GM12878 (cell line): ENCODE data around the gene DIP2A. TPM values are rescaled to one million over a fixed set of nuclear protein-coding genes. Genes with fewer than 3 reads are reported as not detected.

Experiments used
- ATF3 ChIP-seq: IDR thresholded peaks from 2 replicates; pipeline ENCODE4 v1.6.1; 2011; ENCODE audit warnings: low read depth, mild to moderate bottlenecking, low read length, moderate library complexity, borderline replicate concordance; ENCODE audit errors: extremely low read depth
- CEBPZ ChIP-seq: fragments of 150-350 bp; IDR thresholded peaks from 2 replicates; pipeline ENCODE4 v1.6.1; 2016; ENCODE audit warnings: low read depth, low read length
- DPF2 ChIP-seq: fragments of 450-650 bp; IDR thresholded peaks from 2 replicates; pipeline ENCODE4 v1.6.1; 2017; ENCODE audit warnings: mild to moderate bottlenecking
- ETV6 ChIP-seq, 2 experiments: fragments of 450-650 bp in 1 of 2; IDR thresholded peaks in 1 of 2; conservative IDR thresholded peaks in 1 of 2; 2 replicates each; pipeline ENCODE4 v1.6.1; 2014; ENCODE audit warnings: antibody characterized with exemption in 1 of 2, borderline replicate concordance in 1 of 2, low read depth in 1 of 2, mild to moderate bottlenecking in 1 of 2, moderate library complexity in 1 of 2
- NBN ChIP-seq: fragments of 450-650 bp; IDR thresholded peaks from 2 replicates; pipeline ENCODE4 v1.6.1; 2016
- NRF1 ChIP-seq: conservative IDR thresholded peaks from 2 replicates; pipeline ENCODE4 v1.6.1; 2011; ENCODE audit warnings: mild to moderate bottlenecking, low read depth, low read length, improper control_type of control experiment
- RCOR1 ChIP-seq: conservative IDR thresholded peaks from 2 replicates; pipeline ENCODE4 v1.6.1; 2012; ENCODE audit warnings: low read depth, low read length, improper control_type of control experiment
- polyA plus RNA-seq, 11 experiments: library from polyadenylated mRNA; depleted of rRNA in 4 of 11; unstranded in 6 of 11; stranded (reverse) in 5 of 11; fragments of >200 nt; fragmentation: Nextera tagmentation in 4 of 11; fragmentation: Illumina TruSeq in 1 of 11; extraction: Ambion mirVana in 4 of 11; extraction: Trizol in 1 of 11; gene quantifications; 1 replicate in 1 of 11; 2 replicates in 10 of 11; pipeline versions ENCODE4 v1.2.1 to v1.2.3, GENCODE V29; 2011 to 2016; ENCODE audit warnings: inconsistent platforms in 2 of 11, missing spikeins in 2 of 11, low read depth in 1 of 11
- total RNA-seq, 4 experiments: library from RNA; depleted of rRNA in 3 of 4; stranded (reverse); fragments of >200 nt in 3 of 4; fragmentation: Illumina TruSeq in 1 of 4; extraction: Trizol in 1 of 4; gene quantifications; 2 replicates each; pipeline versions ENCODE4 v1.2.1 to v1.2.3, GENCODE V29; 2013 to 2021
- TF ChIP-seq, protein P1 (sequence below): IDR thresholded peaks from 2 replicates; pipeline ENCODE4 v1.6.1; 2012; ENCODE audit warnings: low read length, inconsistent platforms

Gene DIP2A
- total and polyA plus RNA-seq, 10 of the 15 experiments (the other 5 are each of a cell fraction or from before 2014, with no cell fraction given) = 1.7 to 25.5 (median 12.2) TPM

- TF ChIP-seq CEBPZ (no peak), NBN (no peak), DPF2 (no peak), ETV6 (conservative IDR thresholded peaks at IDR 0.05 in 1 of 2, IDR thresholded peaks at IDR 0.05 in 1 of 2; ENCODE audit: borderline replicate concordance in 1 of 2, low read depth in 1 of 2) (no peak), ATF3 (no peak), RCOR1 (no peak), NRF1 (no peak)
- TF ChIP-seq, protein P1, sequence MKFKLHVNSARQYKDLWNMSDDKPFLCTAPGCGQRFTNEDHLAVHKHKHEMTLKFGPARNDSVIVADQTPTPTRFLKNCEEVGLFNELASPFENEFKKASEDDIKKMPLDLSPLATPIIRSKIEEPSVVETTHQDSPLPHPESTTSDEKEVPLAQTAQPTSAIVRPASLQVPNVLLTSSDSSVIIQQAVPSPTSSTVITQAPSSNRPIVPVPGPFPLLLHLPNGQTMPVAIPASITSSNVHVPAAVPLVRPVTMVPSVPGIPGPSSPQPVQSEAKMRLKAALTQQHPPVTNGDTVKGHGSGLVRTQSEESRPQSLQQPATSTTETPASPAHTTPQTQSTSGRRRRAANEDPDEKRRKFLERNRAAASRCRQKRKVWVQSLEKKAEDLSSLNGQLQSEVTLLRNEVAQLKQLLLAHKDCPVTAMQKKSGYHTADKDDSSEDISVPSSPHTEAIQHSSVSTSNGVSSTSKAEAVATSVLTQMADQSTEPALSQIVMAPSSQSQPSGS = no peak
Measured at GRCh38 chr21:46478910-46479309, 20.2 kb downstream of the DIP2A start (continued).
